ENCODE data around the gene ATG9A. TPM values are rescaled to one million over a fixed set of nuclear protein-coding genes. Genes with fewer than 3 reads are reported as not detected.

Gene ATG9A
- total and polyA plus RNA-seq, 7 donors = 7.6 to 40.6 (median 29.6) TPM

DNA sequence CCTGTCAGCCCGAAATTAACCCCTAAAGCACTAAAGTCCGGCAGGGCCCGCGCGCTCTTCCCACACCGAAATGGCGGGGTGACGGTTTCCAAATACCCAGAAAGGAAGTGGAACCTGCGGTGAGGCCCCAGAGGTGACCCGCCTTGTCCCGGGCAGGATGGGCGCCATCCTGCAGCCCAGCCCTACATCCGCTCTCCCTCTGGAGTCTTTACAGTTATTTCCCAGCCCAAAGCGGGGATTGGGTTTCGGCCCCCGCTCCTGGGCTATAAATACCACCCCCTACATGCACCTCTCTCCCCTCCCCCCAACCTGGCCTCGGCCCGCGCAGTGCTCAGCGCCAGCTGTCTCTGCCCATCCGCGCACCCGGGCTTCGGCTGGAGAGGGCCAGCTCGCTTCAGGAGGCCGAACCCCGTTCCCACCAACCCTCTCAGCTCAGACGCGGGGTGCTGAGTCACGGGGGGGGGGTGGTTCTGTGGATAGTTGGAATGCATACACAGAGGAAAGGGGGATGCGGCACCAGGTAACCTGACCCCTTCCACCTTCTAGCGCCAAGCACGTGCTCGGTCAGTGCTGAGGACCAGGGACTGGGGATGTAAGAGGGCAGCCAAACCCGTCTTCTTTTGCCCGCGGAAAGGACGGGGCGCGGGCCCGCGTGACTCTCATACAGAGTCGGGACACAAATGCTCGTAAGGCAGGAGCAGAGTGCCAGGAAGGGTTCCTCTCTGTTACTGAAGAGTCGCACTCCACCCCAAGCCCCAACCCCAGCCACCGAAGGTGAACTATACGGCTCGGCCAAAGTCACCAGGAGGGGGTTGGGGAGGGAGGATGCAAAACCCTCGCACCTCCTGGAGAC lies 23.7 kb upstream of the ATG9A start, which contains the start of gene TUBA4B:
TSS of gene TUBA4B (plus strand) at position 344 of the 853 bp plus-strand sequence. CDS start at position 509, 165 bp downstream.
- WGBS, 2 donors = 1% methylated on average over 49 of the region's 49 CpGs
- intact Hi-C loops (cut with DNase I) = loop anchor here (2.0 to 5.0 kb wide), 3 partner anchors 26 to 76 kb away; partner anchors contain the start of genes ABCB6, CNPPD1 and DNAJB2
- Histone ChIP-seq H3K27ac (peak within 1 kb of the TSS; percentile 79 to 87 (median 84)), H3K4me1 (peaks cover 0 to 60% (median 52%) of the 10 kb centered on the region in 4 donors), H3K36me3 (peaks cover 0 to 24% (median 4%) of the 10 kb centered on the region in 4 donors), H3K9me3 (no peaks in the 10 kb centered on the region), H3K27me3 (no peaks in the 10 kb centered on the region), H3K4me3 (peak within 1 kb of the TSS; percentile 56 to 74 (median 60))
- TF ChIP-seq CTCF (IDR thresholded peaks at IDR 0.05) = no peak
- peak in 1 of 4 donors; percentile 4 for TF ChIP-seq POLR2AphosphoS5 (IDR thresholded peaks at IDR 0.05)
- TF ChIP-seq POLR2A (IDR thresholded peaks at IDR 0.05) = no peak
- no peak for TF ChIP-seq EP300 (IDR thresholded peaks at IDR 0.05)
- DNase-seq = peak; percentile 78

DNA sequence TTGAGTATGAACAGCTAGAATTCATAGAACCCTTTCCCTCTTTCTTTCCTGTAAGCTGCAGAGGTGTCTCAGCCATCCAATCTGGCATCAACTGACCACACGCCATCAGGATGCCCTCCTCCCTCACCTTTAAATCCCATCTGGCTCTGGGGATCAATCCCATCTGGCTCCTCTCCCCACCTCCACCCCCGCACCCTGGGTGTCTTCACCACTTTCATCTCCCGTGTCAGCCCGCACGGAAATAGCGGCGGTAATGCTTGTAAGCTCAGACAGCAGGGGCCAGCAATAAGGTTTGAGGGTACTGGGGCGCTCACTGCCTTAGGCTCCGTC lies 23.1 kb upstream of the ATG9A start:
- no peaks in the 10 kb centered on the region for H3K27me3 ChIP-seq
- H3K4me1 ChIP-seq = peaks cover 0 to 60% (median 52%) of the 10 kb centered on the region in 4 donors
- H3K9me3 ChIP-seq = no peaks in the 10 kb centered on the region
- H3K4me3 ChIP-seq = peak overlapping the region; percentile 56 to 74 (median 60)
- intact Hi-C loops (cut with DNase I) = loop anchor here (2.0 to 5.0 kb wide), 3 partner anchors 26 to 76 kb away; partner anchors contain the start of genes ABCB6, CNPPD1 and DNAJB2
- TF ChIP-seq CTCF (IDR thresholded peaks at IDR 0.05) = no peak
- TF ChIP-seq EP300 (IDR thresholded peaks at IDR 0.05) = no peak
- TF ChIP-seq POLR2A (IDR thresholded peaks at IDR 0.05) = no peak
- TF ChIP-seq POLR2AphosphoS5 (IDR thresholded peaks at IDR 0.05) = no peak
- H3K36me3 ChIP-seq = peaks cover 0 to 30% (median 7%) of the 10 kb centered on the region in 4 donors
- DNase-seq = no peak
- WGBS, 2 donors = 2 to 8% methylated on average over 9 of the region's 9 CpGs
- peak overlapping the region; percentile 79 to 87 (median 84) for H3K27ac ChIP-seq

GRCh38 chr2:219252084-219252483 lies 22.6 kb upstream of the ATG9A start:
- H3K9me3 ChIP-seq = no peaks in the 10 kb centered on the region
- DNase-seq = no peak
- no peak for TF ChIP-seq EP300 (IDR thresholded peaks at IDR 0.05)
- TF ChIP-seq CTCF (IDR thresholded peaks at IDR 0.05) = no peak
- TF ChIP-seq POLR2AphosphoS5 (IDR thresholded peaks at IDR 0.05) = no peak
- no peak for TF ChIP-seq POLR2A (IDR thresholded peaks at IDR 0.05)
- H3K4me1 ChIP-seq = peaks cover 0 to 60% (median 55%) of the 10 kb centered on the region in 4 donors
- H3K27me3 ChIP-seq = no peaks in the 10 kb centered on the region
- H3K27ac ChIP-seq = peak overlapping the region; percentile 79 to 87 (median 84)
- WGBS, 2 donors = 49 to 67% methylated on average over 5 of the region's 5 CpGs
- peaks cover 0 to 34% (median 8%) of the 10 kb centered on the region in 4 donors for H3K36me3 ChIP-seq
- peak overlapping the region in 2 of 4 donors; percentile 60 to 74 for H3K4me3 ChIP-seq
- intact Hi-C loops (cut with DNase I) = loop anchor here (2.0 to 5.0 kb wide), 3 partner anchors 27 to 75 kb away; partner anchors contain the start of genes ABCB6, CNPPD1 and DNAJB2

GRCh38 chr2:219251656-219252055 lies 22.2 kb upstream of the ATG9A start:
- Histone ChIP-seq H3K4me3 (no peak overlapping the region), H3K36me3 (peaks cover 0 to 39% (median 8%) of the 10 kb centered on the region in 4 donors), H3K27me3 (no peaks in the 10 kb centered on the region), H3K4me1 (peaks cover 0 to 62% (median 59%) of the 10 kb centered on the region in 4 donors), H3K9me3 (no peaks in the 10 kb centered on the region), H3K27ac (peak overlapping the region; percentile 79 to 87 (median 84))
- WGBS, 2 donors = 80 to 85% methylated on average over 6 of the region's 6 CpGs
- intact Hi-C loops (cut with DNase I) = loop anchor here (2.0 to 5.0 kb wide), 3 partner anchors 27 to 75 kb away; partner anchors contain the start of genes ABCB6, CNPPD1 and DNAJB2
- no peak for TF ChIP-seq POLR2AphosphoS5 (IDR thresholded peaks at IDR 0.05)
- no peak for TF ChIP-seq EP300 (IDR thresholded peaks at IDR 0.05)
- no peak for TF ChIP-seq CTCF (IDR thresholded peaks at IDR 0.05)
- no peak for TF ChIP-seq POLR2A (IDR thresholded peaks at IDR 0.05)
- no peak for DNase-seq

Data from sigmoid colon (tissue), 7 donors.